GM21423 (cell line): ENCODE data around the gene PTPRN2.
"Not testable (repeated sequence)": the region's sequence is repeated elsewhere in the genome, so short reads cannot be mapped to it uniquely, and the experiment has no call there.

Source experiments
- ATAC-seq: cut with Tn5 transposase; IDR thresholded peaks from one replicate; pipeline ENCODE4 v1.9.1; 2021; ENCODE audit warnings: mild to moderate bottlenecking, moderate library complexity; ENCODE audit not compliant: unreplicated experiment

Gene PTPRN2

DNA sequence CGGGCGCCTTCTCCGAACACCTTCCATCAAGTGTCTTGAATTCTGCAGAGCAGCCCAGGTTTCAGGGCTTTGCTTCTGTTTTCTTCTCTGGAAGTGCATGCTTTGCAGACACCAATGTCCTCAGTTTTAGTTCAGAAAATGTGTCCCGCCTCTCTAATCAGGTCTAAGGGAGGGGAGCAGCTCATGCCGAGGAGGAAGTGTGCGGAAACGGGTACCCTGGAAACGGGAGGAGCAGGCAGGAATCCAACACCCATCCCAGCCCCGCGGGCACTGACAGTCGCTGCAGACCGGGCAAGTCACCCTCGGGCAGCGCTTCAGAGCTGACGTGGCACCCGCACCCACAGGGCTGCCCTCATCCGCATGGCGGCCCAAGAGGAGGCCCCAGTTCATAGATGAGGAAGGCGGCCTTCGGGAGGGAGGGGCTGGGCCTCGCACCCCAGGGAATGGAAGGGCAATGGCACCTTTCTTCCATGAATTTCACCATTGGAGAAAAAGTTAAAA lies 912.1 kb downstream of the PTPRN2 start:
- ATAC-seq: no peak

DNA sequence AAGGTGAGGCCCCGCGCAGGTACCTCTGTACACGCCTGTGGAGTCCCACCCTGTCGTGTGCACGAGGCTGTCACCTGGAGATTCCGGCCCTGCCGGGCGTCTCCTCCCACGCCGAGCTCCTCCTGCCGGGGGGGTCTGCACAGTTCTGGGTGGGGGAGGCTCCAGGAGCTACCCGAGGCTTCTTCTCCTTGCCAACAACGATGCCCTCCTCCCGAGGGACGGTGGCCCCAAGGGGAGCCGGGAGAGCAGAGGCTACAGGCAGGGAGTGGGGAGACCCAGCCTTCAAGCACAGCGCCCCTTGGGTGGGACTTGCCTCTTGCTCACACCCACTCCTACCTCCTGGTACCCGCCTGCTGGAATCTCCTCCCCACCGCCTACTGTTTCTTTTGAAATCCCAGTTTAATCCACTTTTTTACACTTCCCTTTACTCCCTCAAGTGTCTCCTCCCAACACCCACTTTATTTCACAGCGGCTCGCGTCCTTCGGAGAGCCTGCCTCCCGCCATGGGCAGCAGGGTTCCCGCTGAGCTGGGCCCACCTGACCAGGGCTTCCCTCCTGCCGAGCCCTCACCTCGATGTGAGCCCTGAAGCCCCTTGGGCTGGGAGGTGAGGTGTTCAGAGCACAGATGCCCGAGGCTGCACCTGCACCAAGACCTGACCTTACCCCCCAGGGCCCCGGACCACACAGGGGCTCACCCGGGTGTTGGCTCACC lies 912.8 kb downstream of the PTPRN2 start:
- ATAC-seq: no peak

GRCh38 chr7:157674027-157674714 lies 913.5 kb downstream of the PTPRN2 start:
- no peak for ATAC-seq

GRCh38 chr7:157673573-157673972 lies 914.0 kb downstream of the PTPRN2 start:
- no peak for ATAC-seq

- no peak for ATAC-seq
These were observed 916.0 kb downstream of the PTPRN2 start for GRCh38 chr7:157671358-157672255.

GRCh38 chr7:157670490-157671357 lies 916.9 kb downstream of the PTPRN2 start:
- no peak for ATAC-seq

DNA sequence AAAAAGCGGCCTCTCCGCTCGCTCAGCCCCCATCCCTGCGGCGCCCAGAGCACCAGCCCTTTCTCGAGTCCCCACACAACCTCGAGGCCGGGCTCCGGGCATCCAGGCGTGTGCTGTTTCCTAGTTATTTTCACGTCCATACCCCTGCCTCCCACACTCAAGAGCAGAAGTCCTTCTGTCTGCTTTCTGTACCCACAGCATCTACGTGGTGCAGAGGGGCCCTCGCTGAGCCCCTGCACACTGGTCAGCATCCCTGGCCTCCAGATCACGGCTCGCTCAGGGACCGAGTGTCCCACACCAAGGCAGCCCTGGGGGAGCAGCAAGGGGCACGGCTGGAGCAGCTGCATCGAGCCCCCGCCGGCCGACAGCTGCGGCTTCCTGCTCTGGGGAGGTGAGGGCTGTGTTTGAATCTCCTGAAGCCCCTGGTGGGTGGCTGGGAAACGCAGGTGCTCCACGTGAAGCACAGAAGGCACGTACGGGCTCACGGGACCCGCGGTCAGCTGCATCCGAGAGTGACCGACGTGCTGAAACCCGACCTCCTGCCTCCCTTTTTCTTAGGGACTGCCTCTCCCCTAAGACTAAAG lies 917.8 kb downstream of the PTPRN2 start:
- no peak for ATAC-seq

GRCh38 chr7:157668884-157669767 lies 918.5 kb downstream of the PTPRN2 start:
- no peak for ATAC-seq

- no peak for ATAC-seq
These were observed 919.3 kb downstream of the PTPRN2 start for GRCh38 chr7:157668221-157668883.

DNA sequence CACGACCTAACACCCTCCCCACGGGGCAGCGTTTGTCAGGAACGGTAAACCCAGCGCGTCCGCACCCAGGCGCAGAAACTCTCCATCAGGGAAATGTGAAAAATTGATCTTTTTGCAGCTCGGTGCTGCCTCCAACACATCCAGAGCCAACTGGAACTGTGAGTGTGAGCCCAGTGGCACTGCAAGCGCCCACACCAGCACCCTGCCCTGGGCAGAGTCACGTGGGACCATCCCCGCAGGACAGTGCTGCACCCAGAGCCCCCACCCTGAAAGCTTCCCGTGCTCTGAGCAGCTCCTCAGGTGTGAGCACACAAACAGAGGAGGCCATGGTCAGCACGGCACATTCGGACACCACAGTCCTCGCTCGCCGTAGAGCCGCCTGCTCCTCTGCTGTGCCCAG lies 919.9 kb downstream of the PTPRN2 start:
- no peak for ATAC-seq

GRCh38 chr7:157667261-157667660 lies 920.4 kb downstream of the PTPRN2 start:
- ATAC-seq: no peak

GRCh38 chr7:157666530-157667040 lies 921.0 kb downstream of the PTPRN2 start:
- ATAC-seq: no peak

- ATAC-seq: not testable (repeated sequence)
These were observed 922.0 kb downstream of the PTPRN2 start for GRCh38 chr7:157665634-157665988.

DNA sequence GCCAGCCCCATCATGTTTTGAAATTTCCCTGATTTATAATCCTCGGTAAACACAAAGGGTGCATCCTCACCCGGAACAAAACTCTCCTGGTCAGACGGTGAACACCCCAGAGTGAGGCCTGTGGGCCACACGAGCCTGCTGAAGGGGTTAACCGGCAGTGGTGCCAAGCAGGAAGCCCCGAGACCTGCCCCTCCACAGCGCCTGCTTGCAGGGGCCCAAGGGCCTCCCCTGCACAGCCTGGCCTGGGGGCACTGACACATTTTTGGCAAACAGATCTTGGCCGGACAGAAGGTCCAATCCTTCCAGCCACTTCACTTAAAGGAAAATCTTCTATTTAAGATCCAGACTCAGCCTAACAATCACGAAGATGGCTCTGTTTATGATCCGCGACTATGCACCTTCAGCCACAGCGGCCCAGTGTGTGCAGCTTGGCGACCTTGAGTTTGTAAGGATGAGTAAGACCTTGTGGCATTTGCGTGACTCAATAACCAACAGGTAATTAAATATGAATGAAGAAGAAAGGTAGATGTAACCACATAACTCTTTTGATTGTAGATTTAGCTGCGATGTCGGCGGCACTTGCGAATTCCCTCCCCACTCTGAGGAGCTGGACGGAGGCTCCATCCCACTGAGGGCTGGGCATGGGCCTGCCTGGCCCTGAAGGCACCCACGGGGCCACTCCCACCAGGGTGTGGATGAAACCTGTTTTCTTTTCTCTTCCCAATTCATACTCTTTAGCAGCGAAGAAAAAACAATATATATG lies 922.6 kb downstream of the PTPRN2 start:
- ATAC-seq: no peak

DNA sequence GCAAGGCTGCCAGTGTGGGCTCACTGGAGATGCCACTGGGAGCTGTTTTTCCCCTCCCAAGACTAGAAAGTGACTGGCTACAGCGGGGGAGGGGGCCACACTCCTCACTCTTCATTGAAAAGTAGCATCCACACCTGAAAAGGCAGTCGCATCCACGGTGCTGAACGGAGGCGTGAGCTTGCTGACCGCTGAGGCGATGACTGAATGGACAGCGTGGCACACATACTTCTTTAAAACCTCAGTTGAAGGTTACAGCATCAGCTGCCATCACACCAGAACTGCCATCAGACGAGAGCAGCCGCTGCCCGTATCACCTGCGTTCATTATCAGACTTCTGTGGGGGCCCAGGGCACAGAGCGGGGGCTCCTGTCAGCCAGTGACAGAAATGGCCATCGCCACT lies 923.6 kb downstream of the PTPRN2 start:
- no peak for ATAC-seq

- ATAC-seq: no peak
These were observed 924.5 kb downstream of the PTPRN2 start for GRCh38 chr7:157662981-157663716.
